ENCODE results near the gene PSMA8.
A peak's percentile ranks its signal among the peaks of the same experiment; 100 is the strongest.
"Not testable (repeated sequence)": the region's sequence is repeated elsewhere in the genome, so short reads cannot be mapped to it uniquely, and the experiment has no call there.

PSMA8 gene
- 1.3 to 1.6 reads per million in 2 donors for total RNA-seq

- peak; percentile 34 for DNase-seq
Observed at GRCh38 chr18:26133652-26134051, at the start of gene PSMA8. TSS of gene PSMA8 (plus strand) at chr18:26133869. CDS start at chr18:26133966, 97 bp downstream.

GRCh38 chr18:26085056-26085455 is 48.6 kb upstream of the PSMA8 start:
- no peak for DNase-seq

- no peak for DNase-seq
Observed at GRCh38 chr18:26086959-26087358, 46.7 kb upstream of the PSMA8 start.

GRCh38 chr18:26088487-26088886 is 45.2 kb upstream of the PSMA8 start:
- no peak for DNase-seq

- no peak for DNase-seq
Observed at GRCh38 chr18:26089293-26090129, 44.2 kb upstream of the PSMA8 start.

- DNase-seq, result peak; percentile 87
Observed at GRCh38 chr18:26090130-26091046, 43.3 kb upstream of the PSMA8 start, which contains the start of gene SS18. TSS of gene SS18 (minus strand) at chr18:26090613. CDS start at chr18:26090569, 44 bp downstream.

GRCh38 chr18:26091047-26091630 is 42.5 kb upstream of the PSMA8 start:
- DNase-seq, result no peak

- DNase-seq, result no peak
Observed at GRCh38 chr18:26096852-26097251, 36.8 kb upstream of the PSMA8 start.

GRCh38 chr18:26097563-26097962 is 36.1 kb upstream of the PSMA8 start:
- no peak for DNase-seq

GRCh38 chr18:26103579-26103978 is 30.1 kb upstream of the PSMA8 start:
- DNase-seq, result no peak

GRCh38 chr18:26104035-26104434 is 29.6 kb upstream of the PSMA8 start:
- no peak for DNase-seq

- DNase-seq, result no peak
Observed at GRCh38 chr18:26119246-26119645, 14.4 kb upstream of the PSMA8 start.

- DNase-seq, result no peak
Observed at GRCh38 chr18:26121476-26121875, 12.2 kb upstream of the PSMA8 start.

- DNase-seq, result not testable (repeated sequence)
Observed at GRCh38 chr18:26121994-26122393, 11.7 kb upstream of the PSMA8 start.

- no peak for DNase-seq
Observed at GRCh38 chr18:26127786-26128185, 5.9 kb upstream of the PSMA8 start.

GRCh38 chr18:26128192-26128591 is 5.5 kb upstream of the PSMA8 start:
- not testable (repeated sequence) for DNase-seq

GRCh38 chr18:26134107-26134506 is 438 bp downstream of the PSMA8 start:
- DNase-seq, result no peak

- DNase-seq, result no peak
Observed at GRCh38 chr18:26135548-26135947, 1.9 kb downstream of the PSMA8 start.

- DNase-seq, result no peak
Observed at GRCh38 chr18:26157326-26157725, 23.7 kb downstream of the PSMA8 start.

- DNase-seq, result no peak
Observed at GRCh38 chr18:26159353-26159752, 25.7 kb downstream of the PSMA8 start.

- no peak for DNase-seq
Observed at GRCh38 chr18:26164571-26164970, 30.9 kb downstream of the PSMA8 start.

- DNase-seq, result not testable (repeated sequence)
Observed at GRCh38 chr18:26167592-26167991, 33.9 kb downstream of the PSMA8 start.

GRCh38 chr18:26175481-26175880 is 41.8 kb downstream of the PSMA8 start:
- no peak for DNase-seq
